Left lung (tissue), 14 donors: ENCODE data around the gene RBM6. TPM values are rescaled to one million over a fixed set of nuclear protein-coding genes. Genes with fewer than 3 reads are reported as not detected.

Experiments
- ATAC-seq: fragments of 200-7000 bp; cut with Tn5 transposase; one replicate; pipeline ENCODE4 v1.9.1; 2020; ENCODE audit warnings: moderate library complexity
- DNase-seq, 4 donors: peaks; one replicate each; pipeline ENCODE4 v3.0.0-alpha.2; 2013 to 2020
- H3K27ac ChIP-seq, 2 donors: fragments of 200-600 bp; sonication (generic) in 1 of 2; one replicate each; pipeline versions ENCODE4 v1.5.0 to v1.8.0; 2020 to 2021
- H3K27me3 ChIP-seq, 2 donors: fragments of 200-600 bp; sonication (generic) in 1 of 2; one replicate each; pipeline versions ENCODE4 v1.5.0 to v1.8.0; 2020 to 2021
- H3K36me3 ChIP-seq, 2 donors: fragments of 200-600 bp; sonication (generic) in 1 of 2; one replicate each; pipeline versions ENCODE4 v1.5.0 to v1.8.0; 2020 to 2021
- H3K4me1 ChIP-seq, 2 donors: fragments of 200-600 bp; one replicate each; pipeline ENCODE4 v1.8.0; 2021
- H3K4me3 ChIP-seq, 2 donors: fragments of 200-600 bp; sonication (generic) in 1 of 2; one replicate each; pipeline versions ENCODE4 v1.5.0 to v1.8.0; 2020 to 2021; ENCODE audit warnings: mild to moderate bottlenecking in 1 of 2
- H3K9me3 ChIP-seq, 2 donors: fragments of 200-600 bp; sonication (generic) in 1 of 2; one replicate each; pipeline versions ENCODE4 v1.5.0 to v1.8.0; 2020 to 2021
- intact Hi-C, 2 donors: fragments of 100-400 bp; cut with DNase I; formaldehyde crosslinking; loops; one replicate each; pipeline versions ENCODE4 v1.11.2 to v1.14.2; 2022
- long read RNA-seq, 12 donors: library from polyadenylated mRNA in 2 of 12; unstranded in 2 of 12; transcript quantifications; one replicate each; pipeline ENCODE4 v2.0.0 and lab custom pipeline, GENCODE V29; 2019 to 2026
- polyA plus RNA-seq, 6 donors: library from polyadenylated mRNA; unstranded; fragments of 120-200 nt; gene quantifications; one replicate each; pipeline ENCODE4 v1.2.1, GENCODE V29; 2013; ENCODE audit not compliant: insufficient read length in 6 of 6
- total RNA-seq, 2 donors: library from RNA; stranded (reverse); fragmentation: NEBNext Ultra II Directional; extraction: Animal tissue kit (Norgen Biotek cat#: 25700); gene quantifications; one replicate each; pipeline ENCODE4 v1.2.1, GENCODE V29; 2021
- TF ChIP-seq, protein P1 (sequence below), 2 donors: fragments of 200-600 bp; sonication (generic) in 1 of 2; IDR thresholded peaks; one replicate each; pipeline versions ENCODE4 v1.5.0 to v1.8.0; 2021; ENCODE audit warnings: antibody characterized with exemption in 2 of 2
- donor health status: DM: no; HTN: yes; CAD: no.
- donor health status: DM: no; HTN: no; CAD: no.

RBM6 gene, protein sequence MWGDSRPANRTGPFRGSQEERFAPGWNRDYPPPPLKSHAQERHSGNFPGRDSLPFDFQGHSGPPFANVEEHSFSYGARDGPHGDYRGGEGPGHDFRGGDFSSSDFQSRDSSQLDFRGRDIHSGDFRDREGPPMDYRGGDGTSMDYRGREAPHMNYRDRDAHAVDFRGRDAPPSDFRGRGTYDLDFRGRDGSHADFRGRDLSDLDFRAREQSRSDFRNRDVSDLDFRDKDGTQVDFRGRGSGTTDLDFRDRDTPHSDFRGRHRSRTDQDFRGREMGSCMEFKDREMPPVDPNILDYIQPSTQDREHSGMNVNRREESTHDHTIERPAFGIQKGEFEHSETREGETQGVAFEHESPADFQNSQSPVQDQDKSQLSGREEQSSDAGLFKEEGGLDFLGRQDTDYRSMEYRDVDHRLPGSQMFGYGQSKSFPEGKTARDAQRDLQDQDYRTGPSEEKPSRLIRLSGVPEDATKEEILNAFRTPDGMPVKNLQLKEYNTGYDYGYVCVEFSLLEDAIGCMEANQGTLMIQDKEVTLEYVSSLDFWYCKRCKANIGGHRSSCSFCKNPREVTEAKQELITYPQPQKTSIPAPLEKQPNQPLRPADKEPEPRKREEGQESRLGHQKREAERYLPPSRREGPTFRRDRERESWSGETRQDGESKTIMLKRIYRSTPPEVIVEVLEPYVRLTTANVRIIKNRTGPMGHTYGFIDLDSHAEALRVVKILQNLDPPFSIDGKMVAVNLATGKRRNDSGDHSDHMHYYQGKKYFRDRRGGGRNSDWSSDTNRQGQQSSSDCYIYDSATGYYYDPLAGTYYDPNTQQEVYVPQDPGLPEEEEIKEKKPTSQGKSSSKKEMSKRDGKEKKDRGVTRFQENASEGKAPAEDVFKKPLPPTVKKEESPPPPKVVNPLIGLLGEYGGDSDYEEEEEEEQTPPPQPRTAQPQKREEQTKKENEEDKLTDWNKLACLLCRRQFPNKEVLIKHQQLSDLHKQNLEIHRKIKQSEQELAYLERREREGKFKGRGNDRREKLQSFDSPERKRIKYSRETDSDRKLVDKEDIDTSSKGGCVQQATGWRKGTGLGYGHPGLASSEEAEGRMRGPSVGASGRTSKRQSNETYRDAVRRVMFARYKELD
- total RNA-seq (10 to 100 TPM; 59.6 to 86.3 TPM), polyA plus RNA-seq (100 to 1,000 TPM; 142 to 232 (median 186) TPM)
- long read RNA-seq, donor 1, partial matches to known transcripts = 278 of 282 reads
- long read RNA-seq, donor 1, other reads (novel, unspliced or antisense) = 0 of 282 reads
- long read RNA-seq, donor 2, partial matches to known transcripts = 150 of 154 reads
- long read RNA-seq, donor 2, other reads (novel, unspliced or antisense) = 0 of 154 reads
- long read RNA-seq, donor 3, partial matches to known transcripts = 81 of 84 reads
- long read RNA-seq, donor 3, other reads (novel, unspliced or antisense) = 0 of 84 reads
- long read RNA-seq, donor 4, partial matches to known transcripts = 4 of 13 reads
- long read RNA-seq, donor 4, other reads (novel, unspliced or antisense) = 4 of 13 reads
- long read RNA-seq, donor 5, partial matches to known transcripts = 125 of 132 reads
- long read RNA-seq, donor 5, other reads (novel, unspliced or antisense) = 0 of 132 reads
- long read RNA-seq, donor 6, partial matches to known transcripts = 56 of 58 reads
- long read RNA-seq, donor 6, other reads (novel, unspliced or antisense) = 0 of 58 reads
- long read RNA-seq, donor 7, transcript RBM6-220 (2 exons, 581 nt) = major isoform, 5 of 277 reads
- long read RNA-seq, donor 7, partial matches to known transcripts = 264 of 277 reads
- long read RNA-seq, donor 7, other reads (novel, unspliced or antisense) = 8 of 277 reads
- long read RNA-seq, donor 8, partial matches to known transcripts = 239 of 245 reads
- long read RNA-seq, donor 8, other reads (novel, unspliced or antisense) = 0 of 245 reads
- long read RNA-seq, donor 9 = 0 reads
- long read RNA-seq, donor 10, partial matches to known transcripts = 3 of 12 reads
- long read RNA-seq, donor 10, other reads (novel, unspliced or antisense) = 7 of 12 reads
- long read RNA-seq, donor 11, partial matches to known transcripts = 173 of 177 reads
- long read RNA-seq, donor 11, other reads (novel, unspliced or antisense) = 0 of 177 reads
- long read RNA-seq, donor 12, partial matches to known transcripts = 195 of 197 reads
- long read RNA-seq, donor 12, other reads (novel, unspliced or antisense) = 0 of 197 reads

DNA sequence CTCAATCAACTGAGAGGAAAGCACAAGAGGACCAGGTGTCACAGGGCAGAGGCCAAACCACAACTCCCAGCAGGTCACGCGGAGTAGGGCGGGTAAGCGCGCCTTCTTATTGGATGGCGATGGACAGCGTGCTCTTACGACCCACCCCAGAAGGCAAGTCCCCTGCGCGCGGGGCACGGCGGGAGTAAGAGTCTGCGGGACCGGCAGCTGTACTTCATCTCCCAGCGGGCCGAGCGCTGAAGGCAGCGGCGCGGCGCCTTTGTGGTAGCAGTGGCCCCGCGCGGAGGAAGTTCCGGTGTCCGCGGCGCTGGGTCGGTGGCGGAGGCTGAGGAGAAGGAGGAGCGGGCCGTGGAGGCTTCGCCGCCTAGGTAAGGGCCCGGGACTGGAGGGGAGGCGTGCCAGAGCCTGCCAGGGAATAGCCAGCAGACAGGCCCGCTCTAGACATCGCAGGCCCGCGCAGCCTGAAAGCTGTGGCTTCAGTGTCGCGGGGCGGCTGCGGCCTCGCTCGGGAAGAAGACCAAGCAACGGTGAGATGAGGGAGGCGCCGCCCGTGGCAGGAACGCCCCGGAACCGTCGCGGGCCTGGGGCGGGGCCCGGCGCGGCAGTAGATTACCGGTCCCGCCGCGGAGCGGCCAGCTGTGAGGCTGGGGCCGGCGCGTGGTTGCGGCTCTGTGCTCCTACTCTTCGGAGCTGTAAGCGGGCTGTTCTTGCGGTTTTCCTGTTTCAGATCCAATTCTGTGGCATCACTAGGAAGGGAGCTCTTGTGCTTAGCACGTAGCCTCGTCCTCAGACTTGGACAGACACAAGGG lies at the start of gene RBM6:
TSS of gene RBM6 (plus strand) at position 293 of the 809 bp plus-strand sequence. CDS start 22,492 bp downstream, outside the sequence.
- peak; percentile 92 to 100 (median 98) for DNase-seq
- ATAC-seq = peak; percentile 99
- H3K27me3 ChIP-seq = no peaks in the 10 kb centered on the region
- intact Hi-C loops = no loop called here
- no peaks in the 10 kb centered on the region for H3K9me3 ChIP-seq
- H3K4me1 ChIP-seq = peaks cover 7 to 40% of the 10 kb centered on the region in 2 donors
- peak within 1 kb of the TSS; percentile 95 to 96 for H3K27ac ChIP-seq
- TF ChIP-seq, protein P1, sequence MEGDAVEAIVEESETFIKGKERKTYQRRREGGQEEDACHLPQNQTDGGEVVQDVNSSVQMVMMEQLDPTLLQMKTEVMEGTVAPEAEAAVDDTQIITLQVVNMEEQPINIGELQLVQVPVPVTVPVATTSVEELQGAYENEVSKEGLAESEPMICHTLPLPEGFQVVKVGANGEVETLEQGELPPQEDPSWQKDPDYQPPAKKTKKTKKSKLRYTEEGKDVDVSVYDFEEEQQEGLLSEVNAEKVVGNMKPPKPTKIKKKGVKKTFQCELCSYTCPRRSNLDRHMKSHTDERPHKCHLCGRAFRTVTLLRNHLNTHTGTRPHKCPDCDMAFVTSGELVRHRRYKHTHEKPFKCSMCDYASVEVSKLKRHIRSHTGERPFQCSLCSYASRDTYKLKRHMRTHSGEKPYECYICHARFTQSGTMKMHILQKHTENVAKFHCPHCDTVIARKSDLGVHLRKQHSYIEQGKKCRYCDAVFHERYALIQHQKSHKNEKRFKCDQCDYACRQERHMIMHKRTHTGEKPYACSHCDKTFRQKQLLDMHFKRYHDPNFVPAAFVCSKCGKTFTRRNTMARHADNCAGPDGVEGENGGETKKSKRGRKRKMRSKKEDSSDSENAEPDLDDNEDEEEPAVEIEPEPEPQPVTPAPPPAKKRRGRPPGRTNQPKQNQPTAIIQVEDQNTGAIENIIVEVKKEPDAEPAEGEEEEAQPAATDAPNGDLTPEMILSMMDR (IDR thresholded peaks at IDR 0.05) = peak in 1 of 2 donors; percentile 22
- H3K4me3 ChIP-seq = peak within 1 kb of the TSS; percentile 69 to 86
- H3K36me3 ChIP-seq = no peaks in the 10 kb centered on the region

DNA sequence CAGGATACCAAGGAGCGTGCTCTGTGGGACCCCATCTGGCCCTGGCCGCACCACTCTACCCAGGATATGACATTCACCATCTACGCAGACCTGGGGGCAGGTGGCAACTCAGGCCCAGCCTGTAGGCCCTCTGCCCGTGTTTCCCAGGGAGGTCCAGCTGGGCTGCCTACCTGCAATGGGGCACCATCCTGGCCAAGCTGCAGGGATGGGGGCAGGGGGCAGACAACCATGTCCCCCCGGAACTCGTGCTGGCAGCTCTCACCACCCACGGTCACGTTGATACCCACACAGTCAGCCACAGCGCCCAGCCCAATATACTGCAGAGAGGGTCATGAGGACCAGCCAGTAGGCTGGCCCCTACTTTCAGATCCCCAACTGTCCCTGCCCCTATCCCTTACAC lies 44.2 kb upstream of the RBM6 start:
- peaks cover 0 to 42% of the 10 kb centered on the region in 2 donors for H3K36me3 ChIP-seq
- TF ChIP-seq, protein P1 (IDR thresholded peaks at IDR 0.05) = no peak
- no peak for DNase-seq

DNA sequence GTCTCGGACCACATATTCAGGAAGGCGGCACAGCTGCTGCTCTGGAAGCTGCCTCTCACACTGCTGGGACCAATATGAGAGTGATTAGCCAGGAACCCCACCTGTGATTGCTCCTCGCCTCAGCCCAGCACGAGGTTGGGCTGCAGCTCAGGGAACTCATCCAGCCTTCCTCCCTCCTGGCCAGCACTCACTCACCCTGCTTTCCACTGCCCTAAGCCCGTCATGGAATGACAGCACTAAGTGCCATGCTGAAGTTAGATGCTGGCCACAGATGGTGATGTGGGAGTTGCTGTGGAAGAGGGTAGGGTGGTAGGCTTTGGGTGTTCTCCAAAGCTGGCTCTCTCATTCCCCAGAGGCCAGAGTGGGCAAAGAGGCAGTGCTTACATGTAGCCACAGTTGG lies 43.6 kb upstream of the RBM6 start:
- H3K27me3 ChIP-seq = no peaks in the 10 kb centered on the region
- peaks cover 0 to 36% of the 10 kb centered on the region in 2 donors for H3K36me3 ChIP-seq
- H3K4me3 ChIP-seq = no peak overlapping the region
- H3K27ac ChIP-seq = no peak overlapping the region
- H3K4me1 ChIP-seq = peaks cover 2 to 3% of the 10 kb centered on the region in 2 donors
- H3K9me3 ChIP-seq = no peaks in the 10 kb centered on the region
- ATAC-seq = no peak
- intact Hi-C loops = no loop called here
- no peak for DNase-seq
- TF ChIP-seq, protein P1 (IDR thresholded peaks at IDR 0.05) = no peak

More for the DNA sequence above, 44.2 kb upstream of the RBM6 start:
- Histone ChIP-seq H3K9me3 (no peaks in the 10 kb centered on the region), H3K27ac (no peak overlapping the region), H3K4me3 (no peak overlapping the region), H3K27me3 (no peaks in the 10 kb centered on the region), H3K4me1 (peaks cover under 1 to 2% of the 10 kb centered on the region in 2 donors)
- no peak for ATAC-seq
- intact Hi-C loops = no loop called here
